HEK293 (cell line): Measurements from ENCODE around the gene TOR2A.

Experiments
- ZNF140 ChIP-seq: fragments of 450-650 bp; formaldehyde crosslinking; IDR thresholded peaks from 2 replicates; pipeline ENCODE4 v1.5.1; 2016; ENCODE audit warnings: missing biosample characterization, missing genetic modification characterization
- ZNF280D ChIP-seq: fragments of 450-650 bp; formaldehyde crosslinking; IDR thresholded peaks from 2 replicates; pipeline ENCODE4 v1.5.1; 2016; ENCODE audit warnings: missing biosample characterization, missing genetic modification characterization

- TF ChIP-seq ZNF280D (tag by site-specific recombination), result no peak
- no peak for TF ChIP-seq ZNF140 (tag by site-specific recombination)
Measured at GRCh38 chr9:127689329-127690000, 45.6 kb downstream of the TOR2A start.
